ENCODE results near the gene ELMO1.

DNA sequence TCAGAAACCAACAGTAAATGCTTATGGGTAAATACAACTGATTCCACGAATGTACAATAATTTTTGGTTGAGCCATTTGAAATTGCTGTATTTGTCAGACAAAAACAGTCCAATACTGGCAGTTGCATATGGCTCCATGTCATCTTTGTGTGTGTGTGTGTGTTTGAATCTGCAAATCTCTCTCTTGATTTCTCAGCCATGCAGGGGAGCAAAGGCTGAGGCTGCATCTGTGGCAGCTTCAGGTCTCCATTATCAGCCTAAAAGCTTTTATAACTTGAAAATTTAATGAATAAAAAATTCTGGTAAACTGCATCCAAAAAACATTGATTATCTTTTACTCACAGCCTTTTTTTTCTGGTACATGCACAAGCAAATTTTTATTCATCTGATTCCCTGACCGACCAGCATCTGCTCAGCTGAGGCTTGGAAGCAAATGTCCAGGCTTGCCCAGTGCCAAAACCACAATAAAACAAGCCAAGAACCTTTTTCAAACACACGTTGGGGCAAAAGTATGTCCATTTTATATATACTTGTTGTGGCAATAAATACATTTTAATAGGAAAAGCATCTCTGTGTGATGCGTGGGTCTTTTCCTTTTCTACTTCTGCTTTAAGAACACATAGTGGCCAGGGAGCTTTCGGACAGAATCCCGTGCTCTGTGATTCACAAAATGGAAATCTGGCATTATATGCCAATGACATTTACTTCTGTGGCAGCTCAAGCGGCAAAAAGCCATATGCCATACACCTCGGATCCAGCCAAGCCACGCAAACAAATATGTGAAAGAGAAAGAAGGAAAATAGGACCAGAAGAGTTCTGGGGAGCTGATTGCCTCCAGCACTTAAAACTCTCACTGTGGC, 448.8 kb downstream of the ELMO1 start:
- TF ChIP-seq EZH2 (IDR thresholded peaks at IDR 0.05; ENCODE audit: low read length), result no peak
- TF ChIP-seq, protein P1, sequence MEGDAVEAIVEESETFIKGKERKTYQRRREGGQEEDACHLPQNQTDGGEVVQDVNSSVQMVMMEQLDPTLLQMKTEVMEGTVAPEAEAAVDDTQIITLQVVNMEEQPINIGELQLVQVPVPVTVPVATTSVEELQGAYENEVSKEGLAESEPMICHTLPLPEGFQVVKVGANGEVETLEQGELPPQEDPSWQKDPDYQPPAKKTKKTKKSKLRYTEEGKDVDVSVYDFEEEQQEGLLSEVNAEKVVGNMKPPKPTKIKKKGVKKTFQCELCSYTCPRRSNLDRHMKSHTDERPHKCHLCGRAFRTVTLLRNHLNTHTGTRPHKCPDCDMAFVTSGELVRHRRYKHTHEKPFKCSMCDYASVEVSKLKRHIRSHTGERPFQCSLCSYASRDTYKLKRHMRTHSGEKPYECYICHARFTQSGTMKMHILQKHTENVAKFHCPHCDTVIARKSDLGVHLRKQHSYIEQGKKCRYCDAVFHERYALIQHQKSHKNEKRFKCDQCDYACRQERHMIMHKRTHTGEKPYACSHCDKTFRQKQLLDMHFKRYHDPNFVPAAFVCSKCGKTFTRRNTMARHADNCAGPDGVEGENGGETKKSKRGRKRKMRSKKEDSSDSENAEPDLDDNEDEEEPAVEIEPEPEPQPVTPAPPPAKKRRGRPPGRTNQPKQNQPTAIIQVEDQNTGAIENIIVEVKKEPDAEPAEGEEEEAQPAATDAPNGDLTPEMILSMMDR (optimal IDR thresholded peaks at IDR 0.05 in 1 of 3, IDR thresholded peaks at IDR 0.05 in 1 of 3, conservative IDR thresholded peaks at IDR 0.05 in 1 of 3; ENCODE audit: extremely low read depth in 1 of 3, insufficient read depth in 2 of 3, low read length in 3 of 3), result no peak

Measured in keratinocyte (primary cell).